ENCODE results near the gene STUB1.

GRCh38 chr16:710500-711075, 30.4 kb downstream of the STUB1 start:
- TF ChIP-seq CTCF (IDR thresholded peaks at IDR 0.05) (no peak), EZH2 (IDR thresholded peaks at IDR 0.05; ENCODE audit: borderline replicate concordance, insufficient read depth, low read depth, low read length, poor library complexity, severe bottlenecking) (no peak)

Data from B cell (primary cell).